HepG2 (cell line): ENCODE results near the gene MED13L. TPM values are rescaled to one million over a fixed set of nuclear protein-coding genes. Genes with fewer than 3 reads are reported as not detected.

Experiments used
- ATAC-seq: fragments of 200-7000 bp; cut with Tn5 transposase; 3 replicates; pipeline ENCODE4 v1.9.1; 2020; ENCODE audit warnings: mild to moderate bottlenecking, moderate library complexity
- BruUV-seq: library from RNA; stranded (reverse); fragments of 400-500 nt; replicated peaks from 2 replicates; lab custom pipeline; 2021; lab: Mats Ljungman, UMichigan
- CTCF ChIA-PET: fragments of 300-600 bp; formaldehyde crosslinking; extraction: SDS; loops from one replicate; lab custom pipeline; 2021; ENCODE audit warnings: low total read pairs, inconsistent platforms, low intra/inter-chr PET ratio; lab: Yijun Ruan, JAX
- POLR2A ChIA-PET: fragments of 350-600 bp; sonication (Branson Sonifier 250); formaldehyde crosslinking; loops from one replicate; lab custom pipeline; 2020; ENCODE audit warnings: antibody characterized with exemption, inconsistent platforms; lab: Yijun Ruan, JAX
- DNase-seq: peaks from one replicate; pipeline ENCODE4 v3.0.0-alpha.2; 2015; ENCODE audit warnings: low spot score
- FAIRE-seq: peaks from 3 replicates; lab custom pipeline; 2011; peaks lifted over from hg19 to GRCh38; lab: Jason Lieb, UNC
- H2AFZ ChIP-seq: one replicate; pipeline ENCODE4 v1.6.1; 2011; ENCODE audit warnings: low read length, inconsistent platforms
- H3K27ac ChIP-seq: fragments of 300-600 bp; 3 replicates; pipeline ENCODE4 v1.8.0; 2011; ENCODE audit warnings: mixed run types, mild to moderate bottlenecking, mixed read lengths, low read length, inconsistent platforms; ENCODE audit not compliant: insufficient read depth; ENCODE audit errors: extremely low read length
- H3K27me3 ChIP-seq, 2 experiments: fragments of 200-600 bp in 1 of 2; 2 replicates in 1 of 2; 3 replicates in 1 of 2; pipeline versions ENCODE4 v1.6.0 to v1.8.0; 2011; ENCODE audit warnings: low read length in 2 of 2, mild to moderate bottlenecking in 2 of 2, moderate library complexity in 2 of 2, inconsistent platforms in 1 of 2; ENCODE audit not compliant: insufficient read depth in 2 of 2, control insufficient read depth in 1 of 2
- H3K36me3 ChIP-seq, 2 experiments: fragments of 200-600 bp in 1 of 2; replicated peaks in 1 of 2; 2 replicates in 1 of 2; 3 replicates in 1 of 2; pipeline versions ENCODE4 v1.5.1 to v1.8.0; 2011; ENCODE audit warnings: low read length in 2 of 2, inconsistent platforms in 1 of 2; ENCODE audit not compliant: insufficient read depth in 2 of 2, control insufficient read depth in 1 of 2
- H3K4me1 ChIP-seq: 2 replicates; pipeline ENCODE4 v1.5.1; 2012; ENCODE audit warnings: low read length, inconsistent platforms; ENCODE audit not compliant: insufficient read depth
- H3K4me2 ChIP-seq: 2 replicates; pipeline ENCODE4 v1.6.0; 2011; ENCODE audit warnings: low read depth, low read length, inconsistent platforms
- H3K4me3 ChIP-seq, 3 experiments: fragments of 200-600 bp in 1 of 3; sonication (generic), shearing (Covaris generic) in 1 of 3; replicated peaks in 1 of 3; 2 replicates each; pipeline ENCODE4 v1.5.1; 2011 to 2016; ENCODE audit warnings: low read length in 3 of 3, inconsistent platforms in 2 of 3, low read depth in 2 of 3, mild to moderate bottlenecking in 2 of 3, control low read depth in 1 of 3, mixed read lengths in 1 of 3; ENCODE audit not compliant: insufficient read depth in 1 of 3
- H3K79me2 ChIP-seq: one replicate; pipeline ENCODE4 v1.6.1; 2011; ENCODE audit warnings: low read length, inconsistent platforms; ENCODE audit not compliant: insufficient read depth
- H3K9ac ChIP-seq: 2 replicates; pipeline ENCODE4 v1.6.0; 2011; ENCODE audit warnings: mild to moderate bottlenecking, low read depth, low read length, inconsistent platforms; ENCODE audit not compliant: insufficient read depth
- H3K9me3 ChIP-seq: 2 replicates; pipeline ENCODE4 v1.5.1; 2012; ENCODE audit warnings: mild to moderate bottlenecking, low read length
- H4K20me1 ChIP-seq: 2 replicates; pipeline ENCODE4 v1.6.0; 2011; ENCODE audit warnings: inconsistent platforms, mild to moderate bottlenecking, low read length, moderate library complexity; ENCODE audit not compliant: insufficient read depth
- ARNT ChIP-seq: fragments of 450-650 bp; IDR thresholded peaks from 2 replicates; pipeline ENCODE4 v1.6.1; 2017
- BCL6 ChIP-seq: IDR thresholded peaks from 2 replicates; pipeline ENCODE4 v1.6.1; 2016; ENCODE audit warnings: missing genetic modification reagents, missing compliant biosample characterization
- E2F2 ChIP-seq: sonication (generic); formaldehyde crosslinking; IDR thresholded peaks from 2 replicates; pipeline ENCODE4 v1.4.0; 2020; ENCODE audit warnings: missing genetic modification reagents, borderline replicate concordance
- ELF3 ChIP-seq: IDR thresholded peaks from 2 replicates; pipeline ENCODE4 v1.6.1; 2016; ENCODE audit warnings: missing genetic modification reagents, missing compliant biosample characterization
- ETV5 ChIP-seq: IDR thresholded peaks from 2 replicates; pipeline ENCODE4 v1.6.1; 2018; ENCODE audit warnings: missing biosample characterization, missing genetic modification reagents, inconsistent platforms, borderline replicate concordance
- FOXA3 ChIP-seq: IDR thresholded peaks from 2 replicates; pipeline ENCODE4 v1.6.1; 2016; ENCODE audit warnings: missing genetic modification reagents, missing compliant biosample characterization
- KDM5A ChIP-seq: fragments of 200-600 bp; sonication (generic); IDR thresholded peaks from 2 replicates; pipeline ENCODE4 v1.7.0; 2018; ENCODE audit warnings: antibody characterized with exemption, mild to moderate bottlenecking, low read length, borderline replicate concordance
- MATR3 ChIP-seq: sonication (generic); formaldehyde crosslinking; IDR thresholded peaks from 2 replicates; pipeline ENCODE4 v1.4.0; 2020; ENCODE audit warnings: missing genetic modification reagents
- MED1 ChIP-seq: sonication (generic); formaldehyde crosslinking; IDR thresholded peaks from 2 replicates; pipeline ENCODE4 v1.4.0; 2020; ENCODE audit warnings: missing genetic modification reagents
- PHF8 ChIP-seq: sonication (generic); formaldehyde crosslinking; IDR thresholded peaks from 2 replicates; pipeline ENCODE4 v1.5.0; 2020; ENCODE audit warnings: missing genetic modification reagents
- PRDM10 ChIP-seq: sonication (generic); formaldehyde crosslinking; IDR thresholded peaks from 2 replicates; pipeline ENCODE4 v1.4.0; 2020; ENCODE audit warnings: low read depth, missing genetic modification reagents
- RBAK ChIP-seq: sonication (generic); formaldehyde crosslinking; IDR thresholded peaks from 2 replicates; pipeline ENCODE4 v1.5.1; 2020; ENCODE audit warnings: mild to moderate bottlenecking, missing genetic modification reagents
- RFXANK ChIP-seq: IDR thresholded peaks from 2 replicates; pipeline ENCODE4 v1.6.1; 2016
- RXRB ChIP-seq: IDR thresholded peaks from 2 replicates; pipeline ENCODE4 v1.6.1; 2016; ENCODE audit warnings: borderline replicate concordance, missing genetic modification reagents, missing compliant biosample characterization
- TGIF2 ChIP-seq: IDR thresholded peaks from 2 replicates; pipeline ENCODE4 v1.6.1; 2016; ENCODE audit warnings: control low read depth, missing compliant biosample characterization
- ZFP36 ChIP-seq: fragments of 150-350 bp; IDR thresholded peaks from 2 replicates; pipeline ENCODE4 v1.6.1; 2018; ENCODE audit warnings: borderline replicate concordance, low read length, low read depth; ENCODE audit not compliant: partially characterized antibody
- ZFP82 ChIP-seq: sonication (generic); formaldehyde crosslinking; IDR thresholded peaks from 2 replicates; pipeline ENCODE4 v1.5.1; 2020; ENCODE audit warnings: mild to moderate bottlenecking, missing genetic modification reagents, borderline replicate concordance
- ZFX ChIP-seq: sonication (generic); formaldehyde crosslinking; IDR thresholded peaks from 2 replicates; pipeline ENCODE4 v1.4.0; 2020; ENCODE audit warnings: mild to moderate bottlenecking, low read depth, missing genetic modification reagents, moderate library complexity
- ZNF343 ChIP-seq: sonication (generic); formaldehyde crosslinking; IDR thresholded peaks from 2 replicates; pipeline ENCODE4 v1.4.0; 2020; ENCODE audit warnings: mild to moderate bottlenecking, missing genetic modification reagents
- ZNF614 ChIP-seq: IDR thresholded peaks from 2 replicates; pipeline ENCODE4 v1.6.1; 2018; ENCODE audit warnings: missing biosample characterization, missing genetic modification reagents, inconsistent platforms, borderline replicate concordance
- ZNF709 ChIP-seq: sonication (generic); formaldehyde crosslinking; IDR thresholded peaks from 2 replicates; pipeline ENCODE4 v1.5.0; 2020; ENCODE audit warnings: mild to moderate bottlenecking, missing genetic modification reagents
- whole genome bisulfite sequencing: methylation state at CpG from one replicate; pipeline ENCODE4 v1.1.6; 2017; ENCODE audit warnings: low lambda C conversion rate; 5-methylcytosine and 5-hydroxymethylcytosine counted together
- in situ Hi-C: cut with HindIII; loops from 2 replicates; pipeline ENCODE4 v1.10.0; 2017; ENCODE audit warnings: low pct_unique_long_range_greater_than_20kb; ENCODE audit not compliant: extremely low pct_ligation_motif_present
- intact Hi-C: fragments of 100-400 bp; cut with micrococcal nuclease; formaldehyde crosslinking; loops from one replicate; pipeline ENCODE4 v1.10.0; 2022; ENCODE audit not compliant: unreplicated experiment
- polyA plus RNA-seq, 8 experiments: library from polyadenylated mRNA; depleted of rRNA in 3 of 8; stranded (reverse) in 7 of 8; unstranded in 1 of 8; fragments of >200 nt; fragmentation: Illumina TruSeq in 4 of 8; extraction: Trizol in 4 of 8; gene quantifications; 2 replicates each; pipeline versions ENCODE4 v1.2.1 to v1.2.3, GENCODE V29; 2011 to 2016; ENCODE audit warnings: low read depth in 4 of 8, missing spikeins in 1 of 8, mixed read lengths in 1 of 8; ENCODE audit not compliant: insufficient read depth in 1 of 8
- total RNA-seq, 5 experiments: library from RNA; depleted of rRNA; stranded (reverse); fragments of >200 nt; fragmentation: Illumina TruSeq; extraction: Trizol; gene quantifications; 2 replicates each; pipeline ENCODE4 v1.2.3, GENCODE V29; 2016; ENCODE audit warnings: low read depth in 1 of 5

The MED13L gene
- total and polyA plus RNA-seq, 2 of the 13 experiments (the other 11 are each of a cell fraction or from before 2014, with no cell fraction given), result 24.8 to 38.9 TPM

DNA sequence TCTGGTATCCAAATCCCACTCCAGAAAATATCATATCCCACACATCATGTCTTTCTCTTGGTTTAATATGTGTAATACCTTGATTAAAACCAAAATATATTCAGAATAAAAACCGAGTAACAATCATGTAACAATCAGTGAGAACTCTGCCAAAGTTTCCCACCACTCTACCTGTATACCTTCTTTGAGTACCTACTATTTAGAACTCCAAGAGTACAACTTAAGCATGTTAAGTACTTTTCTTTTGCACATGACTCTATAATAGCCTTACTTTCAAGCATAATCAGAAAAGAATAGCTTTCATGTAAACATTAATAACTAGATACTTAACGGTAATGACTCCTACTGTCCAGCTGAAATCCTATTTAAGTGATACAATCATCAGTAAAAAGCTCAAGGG is 223.2 kb downstream of the MED13L start (continued):
- TF ChIP-seq E2F2 (no peak), KDM5A (no peak)

- BruUV-seq, result no TSS peak
- ChIA-PET CTCF (no interaction called here), POLR2A (no interaction called here)
- FAIRE-seq, result peak; percentile 82
- no peak overlapping the region for H2AFZ ChIP-seq
- no peaks in the 10 kb centered on the region for H3K27me3 ChIP-seq
- H3K79me2 ChIP-seq, result no peaks in the 10 kb centered on the region
- in situ Hi-C loops, result no loop called here
- no peak overlapping the region for H3K9ac ChIP-seq
- ATAC-seq, result peak; percentile 81
- WGBS, result 4% methylated on average over 3 of the region's 3 CpGs
- no peak overlapping the region for H3K4me2 ChIP-seq
- peaks cover 15% of the 10 kb centered on the region for H3K4me1 ChIP-seq
- peak; percentile 71 for DNase-seq
- H3K27ac ChIP-seq, result peak overlapping the region; percentile 31
- H3K4me3 ChIP-seq, result no peak overlapping the region
- H3K9me3 ChIP-seq, result no peaks in the 10 kb centered on the region
- H4K20me1 ChIP-seq, result peaks cover 4% of the 10 kb centered on the region; the same call in 1 of the 2 replicates
- no peaks in the 10 kb centered on the region for H3K36me3 ChIP-seq
- intact Hi-C loops, result no loop called here
- TF ChIP-seq RFXANK, result no peak
- no peak for TF ChIP-seq ZNF343 (CRISPR knock-in tag)
- no peak for TF ChIP-seq ZFP82 (CRISPR knock-in tag)
- 0 out of 2 replicates have a peak, but pooled peaks have one; percentile 23 for TF ChIP-seq ZNF614 (CRISPR knock-in tag)
- TF ChIP-seq RXRB, result 0 out of 2 replicates have a peak, but pooled peaks have one; percentile 8
- 0 out of 2 replicates have a peak, but pooled peaks have one; percentile 17 for TF ChIP-seq MED1
- no peak for TF ChIP-seq PHF8 (CRISPR knock-in tag)
- TF ChIP-seq ZFP36, result no peak
- peak; percentile 27; the same call in 1 of the 2 replicates for TF ChIP-seq FOXA3
- no peak for TF ChIP-seq MATR3 (CRISPR knock-in tag)
- TF ChIP-seq RBAK (CRISPR knock-in tag), result no peak
- TF ChIP-seq BCL6, result peak; percentile 39; the same call in 1 of the 2 replicates
- TF ChIP-seq ARNT, result no peak
- no peak for TF ChIP-seq ETV5 (CRISPR knock-in tag)
- peak; percentile 39; the same call in 1 of the 2 replicates for TF ChIP-seq ZFX (CRISPR knock-in tag)
- no peak for TF ChIP-seq ZNF709 (CRISPR knock-in tag)
- TF ChIP-seq PRDM10 (CRISPR knock-in tag), result no peak
- no peak for TF ChIP-seq ELF3 (CRISPR knock-in tag)
- TF ChIP-seq TGIF2 (CRISPR knock-in tag), result no peak
Measured at GRCh38 chr12:116053479-116054200, 223.9 kb downstream of the MED13L start.
